ENCODE measurements around the gene PHLDB1. TPM values are rescaled to one million over a fixed set of nuclear protein-coding genes. Genes with fewer than 3 reads are reported as not detected.
"Not testable (repeated sequence)": the region's sequence is repeated elsewhere in the genome, so short reads cannot be mapped to it uniquely, and the experiment has no call there.

The PHLDB1 gene
- polyA plus RNA-seq, 2 of the 4 experiments (the other 2 are of a cell fraction), result 5.9 to 20.0 TPM

GRCh38 chr11:118572061-118572980 lies 35.1 kb upstream of the PHLDB1 start, which contains the start of gene ARCN1:
TSS of gene ARCN1 (plus strand) at chr11:118572409. CDS start at chr11:118572548, 139 bp downstream.
- CTCF ChIA-PET, result interaction anchor here (1.6 kb wide), 1 partner anchor 23 kb away, joined by 5 read pairs; no protein-coding TSS in a partner anchor
- under 1% methylated on average over 12 of the region's 55 CpGs for WGBS (ENCODE audit: missing lambda C conversion rate)
- POLR2A ChIA-PET, result interaction anchor here (1.5 kb wide), 1 partner anchor 37 kb away, joined by 3 read pairs; no protein-coding TSS in a partner anchor
- H3K4me2 ChIP-seq, result peak within 1 kb of the TSS; percentile 82
- H3K27ac ChIP-seq, result peak within 1 kb of the TSS; percentile 90 to 98
- no peaks in the 10 kb centered on the region for H3K9me3 ChIP-seq
- FAIRE-seq, result no peak
- no peak for TF ChIP-seq GATA3 (IDR thresholded peaks at IDR 0.05; ENCODE audit: borderline replicate concordance)
- TF ChIP-seq POLR2A (IDR thresholded peaks at IDR 0.05; ENCODE audit: low read length), result peak; percentile 49
- peak in 1 of 2 experiments; percentile 62; a peak in 1 of 5 replicates for TF ChIP-seq JUN (IDR thresholded peaks at IDR 0.05)
- TF ChIP-seq BCL3 (IDR thresholded peaks at IDR 0.05), result 0 out of 3 replicates have a peak, but pooled peaks have one; percentile 44
- TF ChIP-seq HES2 (IDR thresholded peaks at IDR 0.05), result no peak
- TF ChIP-seq PHF8 (IDR thresholded peaks at IDR 0.05; ENCODE audit: borderline replicate concordance, low read depth), result peak; percentile 58; the same call in 1 of the 2 replicates
- H3K4me1 ChIP-seq, result peaks cover 21% of the 10 kb centered on the region
- peak within 1 kb of the TSS; percentile 87 for H3K4me3 ChIP-seq
- DNase-seq (ENCODE audit: low read depth in 1 of 2, low spot score in 1 of 2), result peak; percentile 66 to 73
- peak; percentile 88 to 94 for ATAC-seq

- no peak for FAIRE-seq
Observed at GRCh38 chr11:118572981-118573550, 34.3 kb upstream of the PHLDB1 start.

GRCh38 chr11:118574636-118575035 lies 32.8 kb upstream of the PHLDB1 start:
- ATAC-seq (no peak), FAIRE-seq (no peak), DNase-seq (ENCODE audit: low read depth in 1 of 2, low spot score in 1 of 2) (no peak)
- CTCF ChIA-PET, result no interaction called here
- POLR2A ChIA-PET, result no interaction called here
- no peak for TF ChIP-seq NPAS2 (CRISPR knock-in tag; IDR thresholded peaks at IDR 0.05; ENCODE audit: borderline replicate concordance)
- no peak for TF ChIP-seq SREBF2 (IDR thresholded peaks at IDR 0.05)
- TF ChIP-seq ELK1 (IDR thresholded peaks at IDR 0.05; ENCODE audit: low read depth, low read length), result no peak
- TF ChIP-seq MAFK (IDR thresholded peaks at IDR 0.05; ENCODE audit: partially characterized antibody), result no peak
- no peak for TF ChIP-seq RNF2 (IDR thresholded peaks at IDR 0.05; ENCODE audit: borderline replicate concordance, low read depth)
- Histone ChIP-seq H3K9me3 (no peaks in the 10 kb centered on the region), H3K4me2 (peak overlapping the region; percentile 82), H3K4me3 (no peak overlapping the region), H3K27ac (no peak overlapping the region), H3K4me1 (peaks cover 22% of the 10 kb centered on the region)
- WGBS (ENCODE audit: missing lambda C conversion rate), result 92% methylated on average over 7 of the region's 7 CpGs

More at GRCh38 chr11:118572981-118573550, 34.3 kb upstream of the PHLDB1 start:
- ChIA-PET CTCF (interaction anchor here (0.6 to 1.6 kb wide), 3 partner anchors 22 to 142 kb away, joined by 3 to 5 read pairs (median 4); no protein-coding TSS in a partner anchor), POLR2A (interaction anchor here (1.5 kb wide), 1 partner anchor 36 kb away, joined by 3 read pairs; no protein-coding TSS in a partner anchor)
- no peak for TF ChIP-seq TP53 (CRISPR knock-in tag; IDR thresholded peaks at IDR 0.05)
- TF ChIP-seq MAFK (IDR thresholded peaks at IDR 0.05; ENCODE audit: partially characterized antibody), result peak; percentile 70
- no peak for TF ChIP-seq CEBPB (IDR thresholded peaks at IDR 0.05)
- ATAC-seq (peak; percentile 33 to 53; a peak in 5 of 6 replicates), DNase-seq (ENCODE audit: low read depth in 1 of 2, low spot score in 1 of 2) (peak; percentile 15 to 29)
- WGBS (ENCODE audit: missing lambda C conversion rate), result 6% methylated on average over 10 of the region's 10 CpGs
- H3K27ac ChIP-seq, result peak overlapping the region; percentile 90 to 98
- H3K4me2 ChIP-seq, result peak overlapping the region; percentile 82
- H3K4me3 ChIP-seq, result peak overlapping the region; percentile 87
- H3K4me1 ChIP-seq, result peaks cover 21% of the 10 kb centered on the region
- H3K9me3 ChIP-seq, result no peaks in the 10 kb centered on the region

- H3K4me2 ChIP-seq; H3K9me3 ChIP-seq; ATAC-seq; POLR2A ChIA-PET; H3K4me3 ChIP-seq; CTCF ChIA-PET; FAIRE-seq; H3K27ac ChIP-seq; DNase-seq (ENCODE audit: low read depth in 1 of 2, low spot score in 1 of 2): not testable (repeated sequence)
- H3K4me1 ChIP-seq, result peaks cover 22% of the 10 kb centered on the region; the same call in 2 of the 3 replicates
- peak; percentile 88 for TF ChIP-seq ZC3H11A (IDR thresholded peaks at IDR 0.05)
Observed at GRCh38 chr11:118577995-118578394, 29.4 kb upstream of the PHLDB1 start.
